Loucy (cell line): Measurements from ENCODE around the gene SH2D5.
"Not testable (repeated sequence)": the region's sequence is repeated elsewhere in the genome, so short reads cannot be mapped to it uniquely, and the experiment has no call there.

ENCODE experiments used
- H2AFZ ChIP-seq: fragments of 200-600 bp; sonication (generic); 2 replicates; pipeline ENCODE4 v1.6.0; 2016; ENCODE audit warnings: antibody characterized with exemption, mild to moderate bottlenecking, low read length, moderate library complexity
- H3F3A ChIP-seq: fragments of 200-600 bp; 2 replicates; pipeline ENCODE4 v1.6.0; 2016; ENCODE audit warnings: antibody characterized with exemption, low read depth, mild to moderate bottlenecking
- H3K27me3 ChIP-seq: fragments of 200-600 bp; sonication (generic); 2 replicates; pipeline ENCODE4 v1.6.1; 2014; ENCODE audit warnings: low read length, mild to moderate bottlenecking; ENCODE audit not compliant: insufficient read depth, poor library complexity, severe bottlenecking
- H3K36me3 ChIP-seq: fragments of 200-600 bp; sonication (generic); 2 replicates; pipeline ENCODE4 v1.6.1; 2016; ENCODE audit warnings: low read length; ENCODE audit not compliant: insufficient read depth
- H3K4me1 ChIP-seq: fragments of 200-600 bp; sonication (generic); 2 replicates; pipeline ENCODE4 v1.5.1; 2014; ENCODE audit warnings: low read length, mild to moderate bottlenecking; ENCODE audit not compliant: insufficient read depth, poor library complexity, severe bottlenecking
- H3K4me2 ChIP-seq: fragments of 200-600 bp; sonication (generic); 2 replicates; pipeline ENCODE4 v1.6.0; 2014; ENCODE audit warnings: antibody characterized with exemption, low read length, low read depth, mild to moderate bottlenecking; ENCODE audit not compliant: poor library complexity, severe bottlenecking
- H3K4me3 ChIP-seq: fragments of 200-600 bp; sonication (generic); 2 replicates; pipeline ENCODE4 v1.5.1; 2014; ENCODE audit warnings: low read length, mild to moderate bottlenecking, mixed read lengths; ENCODE audit not compliant: poor library complexity, severe bottlenecking
- H3K79me2 ChIP-seq: fragments of 200-600 bp; sonication (generic); 2 replicates; pipeline ENCODE4 v1.6.1; 2014; ENCODE audit warnings: low read length; ENCODE audit not compliant: insufficient read depth
- H3K9ac ChIP-seq: fragments of 200-600 bp; sonication (generic); 2 replicates; pipeline ENCODE4 v1.6.0; 2014; ENCODE audit warnings: mild to moderate bottlenecking, low read depth, low read length, moderate library complexity; ENCODE audit not compliant: poor library complexity, severe bottlenecking
- H3K9me2 ChIP-seq: fragments of 200-600 bp; sonication (generic); replicated peaks from 2 replicates; pipeline ENCODE4 v1.6.1; 2016; ENCODE audit warnings: low read depth, low read length, mixed read lengths
- H3K9me3 ChIP-seq: fragments of 200-600 bp; sonication (generic); 2 replicates; pipeline ENCODE4 v1.6.1; 2014; ENCODE audit warnings: mild to moderate bottlenecking, antibody characterized with exemption, low read length, low read depth; ENCODE audit not compliant: insufficient read depth
- H4K20me1 ChIP-seq: fragments of 200-600 bp; sonication (generic); 2 replicates; pipeline ENCODE4 v1.6.0; 2014; ENCODE audit warnings: antibody characterized with exemption, low read length, mild to moderate bottlenecking; ENCODE audit not compliant: insufficient read depth, poor library complexity, severe bottlenecking
- CTCF ChIP-seq: fragments of 200-600 bp; sonication (generic); conservative IDR thresholded peaks from 2 replicates; pipeline ENCODE4 v1.5.1; 2014; ENCODE audit warnings: mild to moderate bottlenecking, antibody characterized with exemption, low read length
- EZH2phosphoT487 ChIP-seq: fragments of 200-600 bp; IDR thresholded peaks from 2 replicates; pipeline ENCODE4 v1.6.1; 2018; ENCODE audit warnings: antibody characterized with exemption, mild to moderate bottlenecking, moderate library complexity, borderline replicate concordance

The SH2D5 gene

GRCh38 chr1:20681999-20682398 is 50.5 kb downstream of the SH2D5 start:
- no peak overlapping the region for H3K9ac ChIP-seq
- H3K4me2 ChIP-seq: no peak overlapping the region
- H4K20me1 ChIP-seq: no peaks in the 10 kb centered on the region
- no peaks in the 10 kb centered on the region for H3F3A ChIP-seq
- no peak for TF ChIP-seq EZH2phosphoT487
- no peak for TF ChIP-seq CTCF
- H3K27me3 ChIP-seq: no peaks in the 10 kb centered on the region
- no peak overlapping the region for H2AFZ ChIP-seq
- H3K36me3 ChIP-seq: no peaks in the 10 kb centered on the region
- H3K9me2 ChIP-seq: no peaks in the 10 kb centered on the region
- no peaks in the 10 kb centered on the region for H3K9me3 ChIP-seq
- H3K79me2 ChIP-seq: no peaks in the 10 kb centered on the region
- H3K4me1 ChIP-seq: peaks cover 5% of the 10 kb centered on the region
- H3K4me3 ChIP-seq: no peak overlapping the region

DNA sequence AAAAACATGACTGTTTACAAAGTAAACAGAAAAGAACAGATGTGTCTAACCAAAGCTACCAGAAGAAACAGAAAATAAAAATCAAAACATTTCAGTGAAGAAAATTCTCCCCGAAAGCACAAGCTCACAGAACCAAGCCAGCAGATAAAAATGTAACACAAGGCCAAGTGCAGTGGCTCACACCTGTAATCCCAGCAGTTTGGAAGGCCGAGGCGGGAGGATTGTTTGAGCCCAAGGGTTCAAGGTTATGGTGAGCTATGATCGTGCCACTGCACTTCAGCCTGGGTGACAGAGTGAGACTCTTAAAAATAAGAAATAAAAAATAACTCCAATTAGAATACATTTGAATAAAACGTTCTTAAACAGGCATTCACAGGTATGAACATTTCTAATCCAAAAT is 52.2 kb downstream of the SH2D5 start:
- Histone ChIP-seq H3K27me3 (no peaks in the 10 kb centered on the region), H3K36me3 (no peaks in the 10 kb centered on the region), H3K4me1 (no peaks in the 10 kb centered on the region), H2AFZ (no peak overlapping the region), H3K4me2 (no peak overlapping the region), H4K20me1 (no peaks in the 10 kb centered on the region), H3K9ac (no peak overlapping the region), H3K4me3 (no peak overlapping the region), H3K9me2 (no peaks in the 10 kb centered on the region), H3K79me2 (no peaks in the 10 kb centered on the region), H3K9me3 (no peaks in the 10 kb centered on the region), H3F3A (no peaks in the 10 kb centered on the region)
- TF ChIP-seq EZH2phosphoT487 (no peak), CTCF (no peak)

DNA sequence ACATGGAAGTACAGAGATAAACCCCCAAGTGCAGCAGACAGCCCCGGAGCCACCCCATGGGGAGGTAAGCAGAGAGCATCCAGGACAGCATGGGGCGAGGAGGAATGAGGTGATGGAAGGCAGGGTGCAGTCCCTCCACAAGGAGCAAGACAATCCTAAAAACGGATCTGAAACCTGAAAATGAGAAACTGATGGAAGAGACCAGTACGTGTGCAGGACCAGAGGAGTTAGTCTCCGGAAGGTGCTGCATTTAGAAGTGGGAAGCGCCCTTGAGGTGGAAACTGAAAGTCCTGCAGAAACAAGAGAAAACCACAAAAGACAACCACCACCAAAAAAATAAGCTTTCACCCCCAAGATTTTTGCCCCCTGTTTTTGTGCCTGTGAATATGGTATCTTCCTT is 53.9 kb downstream of the SH2D5 start:
- H3F3A ChIP-seq: no peaks in the 10 kb centered on the region
- no peaks in the 10 kb centered on the region for H4K20me1 ChIP-seq
- H3K4me3 ChIP-seq: no peak overlapping the region
- H3K36me3 ChIP-seq: no peaks in the 10 kb centered on the region
- no peaks in the 10 kb centered on the region for H3K9me2 ChIP-seq
- H3K4me2 ChIP-seq: no peak overlapping the region
- no peaks in the 10 kb centered on the region for H3K79me2 ChIP-seq
- TF ChIP-seq EZH2phosphoT487 (no peak), CTCF (no peak)
- H3K9ac ChIP-seq: no peak overlapping the region
- H3K27me3 ChIP-seq: no peaks in the 10 kb centered on the region
- no peak overlapping the region for H2AFZ ChIP-seq
- no peaks in the 10 kb centered on the region for H3K4me1 ChIP-seq
- no peaks in the 10 kb centered on the region for H3K9me3 ChIP-seq

DNA sequence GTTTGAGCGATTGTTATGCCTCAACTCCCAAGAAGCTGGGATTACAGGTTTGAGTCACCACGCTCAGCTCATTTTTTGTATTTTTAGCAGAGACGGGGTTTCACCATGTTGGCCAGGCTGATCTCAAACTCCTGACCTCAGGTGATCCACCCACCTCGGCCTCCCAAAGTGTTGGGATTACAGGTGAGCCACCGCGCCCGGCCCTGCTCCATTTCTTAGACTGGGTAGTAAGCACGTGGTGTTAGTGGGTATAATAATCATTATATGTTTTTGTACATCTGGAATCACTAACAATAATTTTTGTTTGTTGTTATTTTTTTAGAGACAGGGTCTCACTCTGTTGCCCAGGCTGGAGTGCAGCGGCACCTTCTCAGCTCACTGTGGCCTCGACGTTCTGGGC is 58.9 kb downstream of the SH2D5 start:
- H3F3A ChIP-seq, H2AFZ ChIP-seq, H3K36me3 ChIP-seq, H3K79me2 ChIP-seq, H3K27me3 ChIP-seq, H3K4me3 ChIP-seq, H3K9me3 ChIP-seq, H3K4me1 ChIP-seq, H3K9ac ChIP-seq, H4K20me1 ChIP-seq, H3K9me2 ChIP-seq, H3K4me2 ChIP-seq: not testable (repeated sequence)
